HG02885 (cell line): ENCODE results near the gene TRAPPC4.
A peak's percentile ranks its signal among the peaks of the same experiment; 100 is the strongest.
"Not testable (repeated sequence)": the region's sequence is repeated elsewhere in the genome, so short reads cannot be mapped to it uniquely, and the experiment has no call there.

Source experiments
- ATAC-seq: cut with Tn5 transposase; IDR thresholded peaks from one replicate; pipeline ENCODE4 v1.9.1; 2021; ENCODE audit warnings: mild to moderate bottlenecking; ENCODE audit not compliant: unreplicated experiment, poor library complexity

Gene TRAPPC4

GRCh38 chr11:119030329-119031047 lies 11.9 kb downstream of the TRAPPC4 start, which contains the start of gene SLC37A4:
TSS of gene SLC37A4 (minus strand) at chr11:119030877.
- ATAC-seq: peak; percentile 91

GRCh38 chr11:119031912-119032280 lies 13.3 kb downstream of the TRAPPC4 start:
- ATAC-seq: no peak

- not testable (repeated sequence) for ATAC-seq
These were observed 14.9 kb downstream of the TRAPPC4 start for GRCh38 chr11:119033421-119033820.

- ATAC-seq: no peak
These were observed 16.2 kb downstream of the TRAPPC4 start for GRCh38 chr11:119034813-119035212.

- ATAC-seq: no peak
These were observed 20.3 kb downstream of the TRAPPC4 start for GRCh38 chr11:119038884-119039283.

- not testable (repeated sequence) for ATAC-seq
These were observed 20.9 kb downstream of the TRAPPC4 start for GRCh38 chr11:119039471-119039870.

- ATAC-seq: no peak
These were observed 23.4 kb downstream of the TRAPPC4 start for GRCh38 chr11:119041821-119042514.

GRCh38 chr11:119042927-119043326 lies 24.4 kb downstream of the TRAPPC4 start:
- ATAC-seq: no peak

GRCh38 chr11:119044708-119045107 lies 26.1 kb downstream of the TRAPPC4 start:
- no peak for ATAC-seq

- no peak for ATAC-seq
These were observed 27.9 kb downstream of the TRAPPC4 start for GRCh38 chr11:119046489-119046888.

GRCh38 chr11:119047205-119047604 lies 28.6 kb downstream of the TRAPPC4 start:
- no peak for ATAC-seq

- ATAC-seq: no peak
These were observed 30.1 kb downstream of the TRAPPC4 start for GRCh38 chr11:119048644-119049043.

GRCh38 chr11:119049081-119049480 lies 30.5 kb downstream of the TRAPPC4 start:
- ATAC-seq: no peak

- peak; percentile 62 for ATAC-seq
These were observed 33.0 kb downstream of the TRAPPC4 start for GRCh38 chr11:119051440-119052162.

- no peak for ATAC-seq
These were observed 33.7 kb downstream of the TRAPPC4 start for GRCh38 chr11:119052163-119052814.

GRCh38 chr11:119054418-119054817 lies 35.9 kb downstream of the TRAPPC4 start:
- no peak for ATAC-seq

- no peak for ATAC-seq
These were observed 37.3 kb downstream of the TRAPPC4 start for GRCh38 chr11:119055901-119056300.

GRCh38 chr11:119056421-119056999 lies 37.9 kb downstream of the TRAPPC4 start:
- peak; percentile 36 for ATAC-seq

- peak; percentile 95 for ATAC-seq
These were observed 38.6 kb downstream of the TRAPPC4 start, which contains the start of gene HYOU1 for GRCh38 chr11:119057000-119057769. TSS of gene HYOU1 (minus strand) at chr11:119057205. CDS start at chr11:119056160, 1,045 bp downstream.
